Endometrium (tissue), 2 donors: ENCODE data around the gene TKTL1.

ENCODE experiments used
- FAIRE-seq: peaks from 2 replicates; lab custom pipeline; 2012; peaks lifted over from hg19 to GRCh38; lab: Jason Lieb, UNC
- donor health status: control.
- donor health status: control.

Gene TKTL1

GRCh38 chrX:154378059-154378798, 82.6 kb downstream of the TKTL1 start:
- no peak for FAIRE-seq

- peak; percentile 84 for FAIRE-seq
Observed at GRCh38 chrX:154378799-154379568, 83.4 kb downstream of the TKTL1 start, which contains the start of gene EMD. EMD (plus strand) TSS chrX:154379295; CDS start chrX:154379485, 190 bp downstream.

- FAIRE-seq = no peak
Observed at GRCh38 chrX:154379569-154379951, 84.0 kb downstream of the TKTL1 start.
